SK-N-SH (cell line): ENCODE results near the gene PFN2. TPM values are rescaled to one million over a fixed set of nuclear protein-coding genes. Genes with fewer than 3 reads are reported as not detected.

Experiments used
- CTCF ChIA-PET: fragments of 300-600, 350-600 bp; formaldehyde crosslinking; extraction: SDS; loops from one replicate; lab custom pipeline; 2021; lab: Yijun Ruan, JAX
- POLR2A ChIA-PET: fragments of 350-600 bp; sonication (Branson Sonifier 250); formaldehyde crosslinking; extraction: SDS; loops from one replicate; lab custom pipeline; 2020; ENCODE audit warnings: antibody characterized with exemption, inconsistent platforms; lab: Yijun Ruan, JAX
- DNase-seq: peaks from one replicate; pipeline ENCODE4 v3.0.0; 2012
- H2AFZ ChIP-seq: fragments of 200-600 bp; sonication (generic); 2 replicates; pipeline ENCODE4 v1.8.1; 2016; ENCODE audit warnings: antibody characterized with exemption, mild to moderate bottlenecking, low read depth
- H3F3A ChIP-seq: fragments of 200-600 bp; sonication (generic); replicated peaks from 2 replicates; pipeline ENCODE3; 2016; ENCODE audit warnings: antibody characterized with exemption, mild to moderate bottlenecking; ENCODE audit not compliant: insufficient read depth
- H3K27ac ChIP-seq, 2 experiments: fragments of 200-500 bp in 1 of 2; fragments of 200-600 bp in 1 of 2; sonication (Bioruptor generic) in 1 of 2; sonication (generic), shearing (Covaris generic) in 1 of 2; 2 replicates each; pipeline versions ENCODE4 v1.5.1 to v1.6.1; 2014 to 2016; ENCODE audit warnings: low read depth in 2 of 2, inconsistent platforms in 1 of 2, low read length in 1 of 2, mild to moderate bottlenecking in 1 of 2, mixed read lengths in 1 of 2
- H3K27me3 ChIP-seq: fragments of 200-600 bp; sonication (generic), shearing (Covaris generic); 2 replicates; pipeline ENCODE4 v1.6.1; 2016; ENCODE audit warnings: mixed run types; ENCODE audit not compliant: insufficient read depth
- H3K36me3 ChIP-seq, 2 experiments: fragments of 200-500 bp in 1 of 2; fragments of 200-600 bp in 1 of 2; sonication (Bioruptor generic) in 1 of 2; sonication (generic) in 1 of 2; replicated peaks in 1 of 2; 2 replicates each; pipeline versions ENCODE3 to v1.5.1; 2014 to 2016; ENCODE audit warnings: low read length in 1 of 2, mild to moderate bottlenecking in 1 of 2; ENCODE audit not compliant: insufficient read depth in 2 of 2, control insufficient read depth in 1 of 2
- H3K4me1 ChIP-seq, 2 experiments: fragments of 200-500 bp in 1 of 2; fragments of 200-600 bp in 1 of 2; sonication (Bioruptor generic) in 1 of 2; sonication (generic), shearing (Covaris generic) in 1 of 2; 2 replicates each; pipeline versions ENCODE4 v1.5.1 to v1.6.1; 2014 to 2016; ENCODE audit warnings: low read depth in 1 of 2, low read length in 1 of 2, mixed run types in 1 of 2; ENCODE audit not compliant: insufficient read depth in 2 of 2, control insufficient read depth in 1 of 2
- H3K4me2 ChIP-seq: fragments of 200-600 bp; sonication (generic), shearing (Covaris generic); 2 replicates; pipeline ENCODE4 v1.6.1; 2017; ENCODE audit warnings: mixed run types
- H3K4me3 ChIP-seq, 2 experiments: fragments of 200-500 bp in 1 of 2; fragments of 200-600 bp in 1 of 2; sonication (Bioruptor generic) in 1 of 2; sonication (generic), shearing (Covaris generic) in 1 of 2; 2 replicates each; pipeline versions ENCODE4 v1.5.1 to v1.8.1; 2014 to 2016; ENCODE audit warnings: low read depth in 2 of 2, inconsistent platforms in 1 of 2, low read length in 1 of 2, mild to moderate bottlenecking in 1 of 2, mixed read lengths in 1 of 2, moderate library complexity in 1 of 2
- H3K79me2 ChIP-seq: fragments of 200-600 bp; sonication (generic); 2 replicates; pipeline ENCODE4 v1.8.1; 2017; ENCODE audit warnings: mild to moderate bottlenecking; ENCODE audit not compliant: insufficient read depth
- H3K9ac ChIP-seq: fragments of 200-600 bp; sonication (generic); 2 replicates; pipeline ENCODE4 v1.6.1; 2017; ENCODE audit warnings: mixed run types
- H3K9me2 ChIP-seq: fragments of 200-600 bp; sonication (generic); 2 replicates; pipeline ENCODE4 v1.6.1; 2017; ENCODE audit warnings: mixed run types
- H3K9me3 ChIP-seq: fragments of 200-600 bp; sonication (generic); 2 replicates; pipeline ENCODE4 v1.6.1; 2017; ENCODE audit warnings: mixed run types, mild to moderate bottlenecking, moderate library complexity
- H4K20me1 ChIP-seq: fragments of 200-600 bp; sonication (generic); 2 replicates; pipeline ENCODE4 v1.6.1; 2017; ENCODE audit warnings: mild to moderate bottlenecking, mixed run types; ENCODE audit not compliant: insufficient read depth
- CHD2 ChIP-seq: fragments of 150-350 bp; IDR thresholded peaks from 2 replicates; pipeline ENCODE4 v1.6.1; 2018; ENCODE audit warnings: low read length; ENCODE audit not compliant: partially characterized antibody
- ELF1 ChIP-seq: IDR thresholded peaks from 2 replicates; pipeline ENCODE4 v1.4.0; 2012
- EP300 ChIP-seq, 2 experiments: IDR thresholded peaks; 2 replicates each; pipeline versions ENCODE4 v1.4.0 to v1.6.1; 2012; ENCODE audit warnings: borderline replicate concordance in 1 of 2, low read depth in 1 of 2, low read length in 1 of 2
- FOSL2 ChIP-seq: IDR thresholded peaks from 2 replicates; pipeline ENCODE4 v1.4.0; 2012; ENCODE audit warnings: low read depth, mild to moderate bottlenecking, moderate library complexity, borderline replicate concordance
- FOXJ3 ChIP-seq: sonication (generic); formaldehyde crosslinking; IDR thresholded peaks from 2 replicates; pipeline ENCODE4 v1.5.1; 2020; ENCODE audit warnings: mild to moderate bottlenecking, missing genetic modification reagents
- FOXM1 ChIP-seq: IDR thresholded peaks from 2 replicates; pipeline ENCODE4 v1.4.0; 2012; ENCODE audit warnings: low read depth, mild to moderate bottlenecking
- GABPA ChIP-seq: IDR thresholded peaks from 2 replicates; pipeline ENCODE4 v1.4.0; 2012; ENCODE audit warnings: low read depth, mild to moderate bottlenecking
- GATA2 ChIP-seq: sonication (generic); formaldehyde crosslinking; IDR thresholded peaks from 2 replicates; pipeline ENCODE4 v1.5.0; 2020; ENCODE audit warnings: mild to moderate bottlenecking, missing genetic modification reagents
- IRF3 ChIP-seq: fragments of 150-350 bp; IDR thresholded peaks from 2 replicates; pipeline ENCODE4 v1.6.1; 2016; ENCODE audit warnings: mild to moderate bottlenecking, low read depth, low read length
- NFIC ChIP-seq: IDR thresholded peaks from 2 replicates; pipeline ENCODE4 v1.4.0; 2012; ENCODE audit warnings: borderline replicate concordance
- NRF1 ChIP-seq: IDR thresholded peaks from 2 replicates; pipeline ENCODE4 v1.6.1; 2012; ENCODE audit warnings: low read depth, mild to moderate bottlenecking, low read length
- PBX3 ChIP-seq: IDR thresholded peaks from 2 replicates; pipeline ENCODE4; 2012
- POLR2AphosphoS5 ChIP-seq: IDR thresholded peaks from 2 replicates; pipeline ENCODE4 v1.6.1; 2012; ENCODE audit warnings: low read depth, low read length
- RCOR1 ChIP-seq: fragments of 150-350 bp; IDR thresholded peaks from 2 replicates; pipeline ENCODE4 v1.6.1; 2017; ENCODE audit warnings: antibody characterized with exemption, low read length
- RFX5 ChIP-seq: IDR thresholded peaks from 2 replicates; pipeline ENCODE4 v1.6.1; 2012; ENCODE audit warnings: mild to moderate bottlenecking, improper control_type of control experiment, low read length
- RXRA ChIP-seq: IDR thresholded peaks from 2 replicates; pipeline ENCODE4 v1.4.0; 2012; ENCODE audit warnings: low read depth, mild to moderate bottlenecking, borderline replicate concordance
- SMC3 ChIP-seq: IDR thresholded peaks from 2 replicates; pipeline ENCODE4 v1.6.1; 2012; ENCODE audit warnings: low read depth, low read length, improper control_type of control experiment
- TCF12 ChIP-seq: IDR thresholded peaks from 2 replicates; pipeline ENCODE4 v1.4.0; 2012
- TEAD4 ChIP-seq: IDR thresholded peaks from 2 replicates; pipeline ENCODE4 v1.4.0; 2012; ENCODE audit warnings: mild to moderate bottlenecking, borderline replicate concordance; ENCODE audit not compliant: insufficient read depth
- USF2 ChIP-seq: fragments of 150-350 bp; IDR thresholded peaks from 2 replicates; pipeline ENCODE4 v1.6.1; 2017; ENCODE audit warnings: antibody characterized with exemption, low read length, low read depth, borderline replicate concordance
- WGBS: methylation state at CpG from one replicate; pipeline ENCODE4 v1.1.6; 2017; ENCODE audit warnings: low lambda C conversion rate; 5-methylcytosine and 5-hydroxymethylcytosine counted together
- polyA plus RNA-seq, 3 experiments: library from polyadenylated mRNA; depleted of rRNA; stranded (reverse); fragments of >200 nt; gene quantifications; 2 replicates each; pipeline ENCODE4 v1.2.3, GENCODE V29; 2012
- TF ChIP-seq, protein P1 (sequence below): IDR thresholded peaks from 2 replicates; pipeline ENCODE4 v1.4.0; 2012; ENCODE audit warnings: low read depth, borderline replicate concordance
- TF ChIP-seq, protein P2 (sequence below): IDR thresholded peaks from 2 replicates; pipeline ENCODE4 v1.4.0; 2012; ENCODE audit warnings: low read depth, borderline replicate concordance

Gene PFN2
- polyA plus RNA-seq, 1 of the 3 experiments (the other 2 are of a cell fraction), result 594 TPM

GRCh38 chr3:149954812-149955211, 15.9 kb downstream of the PFN2 start (continued):
- TF ChIP-seq, protein P1, sequence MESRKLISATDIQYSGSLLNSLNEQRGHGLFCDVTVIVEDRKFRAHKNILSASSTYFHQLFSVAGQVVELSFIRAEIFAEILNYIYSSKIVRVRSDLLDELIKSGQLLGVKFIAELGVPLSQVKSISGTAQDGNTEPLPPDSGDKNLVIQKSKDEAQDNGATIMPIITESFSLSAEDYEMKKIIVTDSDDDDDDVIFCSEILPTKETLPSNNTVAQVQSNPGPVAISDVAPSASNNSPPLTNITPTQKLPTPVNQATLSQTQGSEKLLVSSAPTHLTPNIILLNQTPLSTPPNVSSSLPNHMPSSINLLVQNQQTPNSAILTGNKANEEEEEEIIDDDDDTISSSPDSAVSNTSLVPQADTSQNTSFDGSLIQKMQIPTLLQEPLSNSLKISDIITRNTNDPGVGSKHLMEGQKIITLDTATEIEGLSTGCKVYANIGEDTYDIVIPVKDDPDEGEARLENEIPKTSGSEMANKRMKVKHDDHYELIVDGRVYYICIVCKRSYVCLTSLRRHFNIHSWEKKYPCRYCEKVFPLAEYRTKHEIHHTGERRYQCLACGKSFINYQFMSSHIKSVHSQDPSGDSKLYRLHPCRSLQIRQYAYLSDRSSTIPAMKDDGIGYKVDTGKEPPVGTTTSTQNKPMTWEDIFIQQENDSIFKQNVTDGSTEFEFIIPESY, result no peak
- peak; percentile 85; the same call in 1 of the 2 replicates for TF ChIP-seq GATA2 (CRISPR knock-in tag)
- TF ChIP-seq CHD2, result peak; percentile 82
- no peak for TF ChIP-seq RXRA
- TF ChIP-seq NFIC, result no peak
- no peak for TF ChIP-seq RFX5
- TF ChIP-seq USF2, result no peak
- no peak for TF ChIP-seq ELF1
- TF ChIP-seq NRF1, result no peak
- TF ChIP-seq PBX3, result no peak
- peak in 1 of 2 experiments; percentile 89; a peak in 2 of 4 replicates for TF ChIP-seq EP300 (IDR thresholded peaks at IDR 0.05; ENCODE audit: borderline replicate concordance in 1 of 2, low read depth in 1 of 2, low read length in 1 of 2)
- no peak for TF ChIP-seq FOSL2
- no peak for TF ChIP-seq FOXJ3 (CRISPR knock-in tag)
- no peak for TF ChIP-seq GABPA
- no peak for TF ChIP-seq IRF3
- TF ChIP-seq TEAD4, result no peak
- TF ChIP-seq SMC3, result no peak

DNA sequence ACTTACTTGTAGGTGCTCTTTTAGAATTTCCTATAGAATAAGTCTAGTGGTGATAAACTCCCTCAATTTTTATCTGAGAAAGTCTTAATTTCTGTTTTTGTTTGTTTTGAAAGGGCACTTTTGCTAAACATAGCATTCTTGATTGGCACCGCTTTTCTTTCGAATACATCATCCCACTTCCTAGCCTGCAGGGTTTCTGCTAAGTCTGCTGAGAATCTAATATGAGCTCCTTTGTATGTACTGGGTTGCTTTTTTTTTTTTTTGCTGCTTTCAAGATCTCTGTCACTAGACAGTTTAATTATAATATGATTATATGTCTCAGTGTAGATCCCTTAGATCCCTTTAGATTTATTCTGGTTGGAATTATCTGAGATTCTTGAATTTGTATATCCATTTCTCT, 21.5 kb downstream of the PFN2 start:
- H3K27ac ChIP-seq, result no peak overlapping the region
- H3K4me2 ChIP-seq, result no peak overlapping the region
- peaks cover 31 to 67% of the 10 kb centered on the region in 2 experiments for H3K36me3 ChIP-seq
- no peaks in the 10 kb centered on the region for H3K27me3 ChIP-seq
- H3K9me3 ChIP-seq, result no peaks in the 10 kb centered on the region
- no peak for DNase-seq
- no peaks in the 10 kb centered on the region for H4K20me1 ChIP-seq
- H2AFZ ChIP-seq, result no peak overlapping the region
- peaks cover 4 to 8% of the 10 kb centered on the region in 2 experiments; a peak in 3 of 4 replicates for H3K4me1 ChIP-seq
- ChIA-PET POLR2A (no interaction called here), CTCF (interaction anchor here (1.3 to 1.4 kb wide), 2 partner anchors 12 to 70 kb away, joined by 4 to 5 read pairs; no protein-coding TSS in a partner anchor)
- 94% methylated on average over 2 of the region's 2 CpGs for WGBS
- no peaks in the 10 kb centered on the region for H3K9me2 ChIP-seq
- no peak overlapping the region for H3K9ac ChIP-seq
- H3K79me2 ChIP-seq, result peaks cover 39% of the 10 kb centered on the region
- no peak overlapping the region for H3K4me3 ChIP-seq
- peaks cover 18% of the 10 kb centered on the region for H3F3A ChIP-seq
- TF ChIP-seq ELF1 (no peak), RCOR1 (no peak), POLR2AphosphoS5 (no peak), FOXM1 (no peak), USF2 (no peak), TCF12 (no peak), RFX5 (no peak)
- TF ChIP-seq, protein P2, sequence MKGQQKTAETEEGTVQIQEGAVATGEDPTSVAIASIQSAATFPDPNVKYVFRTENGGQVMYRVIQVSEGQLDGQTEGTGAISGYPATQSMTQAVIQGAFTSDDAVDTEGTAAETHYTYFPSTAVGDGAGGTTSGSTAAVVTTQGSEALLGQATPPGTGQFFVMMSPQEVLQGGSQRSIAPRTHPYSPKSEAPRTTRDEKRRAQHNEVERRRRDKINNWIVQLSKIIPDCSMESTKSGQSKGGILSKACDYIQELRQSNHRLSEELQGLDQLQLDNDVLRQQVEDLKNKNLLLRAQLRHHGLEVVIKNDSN, result no peak
